ENCODE measurements around the gene AFTPH. TPM values are rescaled to one million over a fixed set of nuclear protein-coding genes. Genes with fewer than 3 reads are reported as not detected.
A peak's percentile ranks its signal among the peaks of the same experiment; 100 is the strongest.

Gene AFTPH
- total RNA-seq, 2 experiments from 2014 or later = 24.2 to 24.3 TPM

DNA sequence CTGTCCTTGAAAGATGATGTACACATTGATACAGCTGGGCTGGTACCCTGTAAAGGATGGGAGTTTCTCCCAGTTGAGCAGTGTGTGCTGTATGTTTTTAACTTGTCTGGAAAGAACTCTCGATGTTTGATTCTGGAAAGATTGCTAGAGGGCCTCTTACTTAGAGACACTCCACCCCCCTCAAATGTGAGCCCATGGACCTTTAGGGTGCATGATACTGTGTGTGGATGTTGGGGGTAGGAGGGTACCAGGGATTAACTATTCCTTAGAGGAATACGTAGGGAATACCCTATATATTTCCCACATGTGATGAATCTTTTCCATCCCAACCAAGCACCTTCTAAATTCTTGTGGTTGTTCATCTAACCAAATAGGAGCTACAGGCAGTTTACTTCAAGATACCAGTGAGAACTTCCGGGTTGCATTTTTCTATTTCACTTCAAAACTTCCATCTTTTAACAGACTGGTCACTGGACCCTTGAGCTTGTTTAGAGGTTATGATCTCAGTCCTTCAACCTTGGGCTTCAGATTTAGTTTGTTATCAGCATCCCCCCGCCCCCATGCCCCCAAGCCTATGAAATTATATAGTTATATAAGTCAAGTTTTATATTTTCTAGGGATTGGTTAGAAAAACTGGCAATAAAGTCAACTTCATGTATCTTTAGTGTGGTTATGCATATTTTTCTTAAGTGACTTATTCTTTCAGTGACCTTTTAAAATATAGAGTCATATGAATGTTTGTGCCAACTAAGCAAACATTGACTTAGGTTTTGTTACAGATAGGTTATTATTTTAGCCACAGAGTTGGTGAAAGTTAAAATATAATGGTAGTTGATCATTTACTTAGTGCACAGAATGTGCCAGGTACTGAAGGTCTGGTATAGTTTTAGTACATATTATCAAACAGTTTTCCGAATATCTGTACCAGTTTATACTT, 18.2 kb downstream of the AFTPH start:
- CTCF ChIA-PET = no interaction called here
- Mint-ChIP-seq H3K27me3 (no peaks in the 10 kb centered on the region), H3K4me1 (ENCODE audit: low read depth) (peaks cover 67% of the 10 kb centered on the region), H3K27ac (no peak overlapping the region), H3K4me3 (no peak overlapping the region), H3K9me3 (no peaks in the 10 kb centered on the region), H3K36me3 (ENCODE audit: low read depth) (peaks cover 3% of the 10 kb centered on the region)
- no peak overlapping the region for H3K27ac ChIP-seq (ENCODE audit: low read depth in 1 of 2, low read length in 2 of 2)
- peaks cover 4% of the 10 kb centered on the region for H3K4me1 ChIP-seq (ENCODE audit: insufficient read depth, low read length)
- H3K4me3 ChIP-seq (ENCODE audit: low read length) = no peak overlapping the region
- H3K36me3 ChIP-seq (ENCODE audit: insufficient read depth, low read length) = peaks cover 2% of the 10 kb centered on the region
- TF ChIP-seq, protein P1, sequence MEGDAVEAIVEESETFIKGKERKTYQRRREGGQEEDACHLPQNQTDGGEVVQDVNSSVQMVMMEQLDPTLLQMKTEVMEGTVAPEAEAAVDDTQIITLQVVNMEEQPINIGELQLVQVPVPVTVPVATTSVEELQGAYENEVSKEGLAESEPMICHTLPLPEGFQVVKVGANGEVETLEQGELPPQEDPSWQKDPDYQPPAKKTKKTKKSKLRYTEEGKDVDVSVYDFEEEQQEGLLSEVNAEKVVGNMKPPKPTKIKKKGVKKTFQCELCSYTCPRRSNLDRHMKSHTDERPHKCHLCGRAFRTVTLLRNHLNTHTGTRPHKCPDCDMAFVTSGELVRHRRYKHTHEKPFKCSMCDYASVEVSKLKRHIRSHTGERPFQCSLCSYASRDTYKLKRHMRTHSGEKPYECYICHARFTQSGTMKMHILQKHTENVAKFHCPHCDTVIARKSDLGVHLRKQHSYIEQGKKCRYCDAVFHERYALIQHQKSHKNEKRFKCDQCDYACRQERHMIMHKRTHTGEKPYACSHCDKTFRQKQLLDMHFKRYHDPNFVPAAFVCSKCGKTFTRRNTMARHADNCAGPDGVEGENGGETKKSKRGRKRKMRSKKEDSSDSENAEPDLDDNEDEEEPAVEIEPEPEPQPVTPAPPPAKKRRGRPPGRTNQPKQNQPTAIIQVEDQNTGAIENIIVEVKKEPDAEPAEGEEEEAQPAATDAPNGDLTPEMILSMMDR (IDR thresholded peaks at IDR 0.05) = no peak
- ATAC-seq (ENCODE audit: poor library complexity) (no peak), DNase-seq (no peak)
- H3K27me3 ChIP-seq (ENCODE audit: control insufficient read depth in 1 of 2, insufficient read depth in 2 of 2, low read length in 2 of 2) = no peaks in the 10 kb centered on the region
- intact Hi-C loops (cut with DNase I, micrococcal nuclease) = no loop called here
- POLR2A ChIA-PET = interaction anchor here (0.6 kb wide), 1 partner anchor 501 kb away, joined by 3 read pairs; no protein-coding TSS in a partner anchor
- H3K9me3 ChIP-seq (ENCODE audit: control insufficient read depth in 1 of 2, insufficient read depth in 1 of 2, low read length in 2 of 2) = no peaks in the 10 kb centered on the region

DNA sequence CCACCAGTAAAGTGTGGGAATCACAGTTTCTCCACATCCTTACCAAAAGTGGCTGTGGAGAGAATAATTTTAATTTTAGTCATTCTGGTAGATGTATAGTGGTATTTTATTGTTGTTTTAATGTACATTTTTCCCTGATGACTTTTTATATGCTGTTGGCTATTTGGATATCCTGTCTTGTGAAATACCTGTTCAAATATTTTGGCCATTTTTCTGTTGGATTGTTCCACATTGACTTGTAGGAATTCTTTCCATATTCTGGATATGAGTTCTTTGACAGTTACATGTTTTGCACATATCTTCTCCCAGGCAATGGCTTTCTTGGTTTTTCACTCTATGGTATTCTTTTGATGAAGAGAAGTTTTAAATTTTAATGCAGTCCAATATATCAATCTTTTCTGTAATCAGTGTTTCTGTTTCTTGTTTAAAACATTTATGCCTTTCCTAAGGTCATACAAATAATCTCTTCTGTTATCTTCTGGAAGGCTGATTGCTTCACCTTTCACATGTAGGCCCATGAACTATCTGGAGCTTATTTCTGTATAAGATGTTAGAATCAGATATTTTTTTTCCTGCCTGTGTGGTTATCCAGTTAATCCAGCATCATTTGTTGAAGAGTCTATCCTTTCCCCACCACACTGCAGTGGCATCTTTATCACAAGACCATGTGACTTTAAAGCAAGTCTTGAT, 19.0 kb downstream of the AFTPH start:
- ChIA-PET CTCF (interaction anchor here (1.2 kb wide), 1 partner anchor 10 kb away, joined by 3 read pairs; no protein-coding TSS in a partner anchor), POLR2A (no interaction called here)
- no peak overlapping the region for H3K27ac ChIP-seq (ENCODE audit: low read depth in 1 of 2, low read length in 2 of 2)
- Mint-ChIP-seq H3K27ac (peak overlapping the region; percentile 31), H3K27me3 (no peaks in the 10 kb centered on the region), H3K9me3 (no peaks in the 10 kb centered on the region), H3K4me1 (ENCODE audit: low read depth) (peaks cover 61% of the 10 kb centered on the region), H3K4me3 (no peak overlapping the region), H3K36me3 (ENCODE audit: low read depth) (peaks cover 3% of the 10 kb centered on the region)
- TF ChIP-seq, protein P1 (IDR thresholded peaks at IDR 0.05) = no peak
- peaks cover 2% of the 10 kb centered on the region for H3K36me3 ChIP-seq (ENCODE audit: insufficient read depth, low read length)
- peaks cover 4% of the 10 kb centered on the region for H3K4me1 ChIP-seq (ENCODE audit: insufficient read depth, low read length)
- H3K4me3 ChIP-seq (ENCODE audit: low read length) = no peak overlapping the region
- ATAC-seq (ENCODE audit: poor library complexity) = no peak
- no peak for DNase-seq
- no peaks in the 10 kb centered on the region for H3K9me3 ChIP-seq (ENCODE audit: control insufficient read depth in 1 of 2, insufficient read depth in 1 of 2, low read length in 2 of 2)
- intact Hi-C loops (cut with DNase I, micrococcal nuclease) = no loop called here
- no peaks in the 10 kb centered on the region for H3K27me3 ChIP-seq (ENCODE audit: control insufficient read depth in 1 of 2, insufficient read depth in 2 of 2, low read length in 2 of 2)

DNA sequence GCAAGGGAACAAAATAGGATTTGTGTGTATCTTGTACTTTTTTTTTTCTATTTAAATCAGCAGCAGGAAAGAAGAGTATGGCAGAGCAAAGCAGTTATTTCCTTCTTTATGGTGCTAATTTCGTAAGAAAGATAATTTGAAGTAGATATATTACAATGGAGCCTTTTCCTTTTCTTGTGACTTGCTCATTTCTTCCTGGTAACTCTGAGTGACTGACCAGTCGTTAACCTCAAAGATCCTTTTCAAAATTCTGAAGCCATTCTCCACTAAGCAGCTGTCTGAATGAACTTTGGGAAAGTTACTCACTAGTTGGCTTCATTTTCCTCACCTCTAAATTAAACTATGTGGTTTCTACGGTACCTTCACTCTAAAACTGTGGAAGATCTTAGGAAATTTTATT, 24.6 kb downstream of the AFTPH start:
- Mint-ChIP-seq H3K4me1 (ENCODE audit: low read depth) (peaks cover 28% of the 10 kb centered on the region), H3K27me3 (no peaks in the 10 kb centered on the region), H3K9me3 (no peaks in the 10 kb centered on the region), H3K36me3 (ENCODE audit: low read depth) (peaks cover 42% of the 10 kb centered on the region), H3K4me3 (no peak overlapping the region), H3K27ac (no peak overlapping the region)
- Histone ChIP-seq H3K36me3 (ENCODE audit: insufficient read depth, low read length) (peaks cover 7% of the 10 kb centered on the region), H3K27me3 (ENCODE audit: control insufficient read depth in 1 of 2, insufficient read depth in 2 of 2, low read length in 2 of 2) (no peaks in the 10 kb centered on the region), H3K9me3 (ENCODE audit: control insufficient read depth in 1 of 2, insufficient read depth in 1 of 2, low read length in 2 of 2) (no peaks in the 10 kb centered on the region), H3K27ac (ENCODE audit: low read depth in 1 of 2, low read length in 2 of 2) (no peak overlapping the region), H3K4me1 (ENCODE audit: insufficient read depth, low read length) (no peaks in the 10 kb centered on the region), H3K4me3 (ENCODE audit: low read length) (no peak overlapping the region)
- CTCF ChIA-PET = no interaction called here
- DNase-seq = no peak
- ATAC-seq (ENCODE audit: poor library complexity) = no peak
- intact Hi-C loops (cut with DNase I, micrococcal nuclease) = no loop called here
- POLR2A ChIA-PET = no interaction called here
- TF ChIP-seq, protein P1 (IDR thresholded peaks at IDR 0.05) = no peak
